Stimulated activated CD8-positive, alpha-beta memory T cell treated with anti-CD3 and anti-CD28 coated beads, Interleukin-12 subunit alpha, Interleukin-12 subunit beta, amount 100 ng/mL, for 4 hours (primary cell): ENCODE data around the gene SPTSSA.
"Not testable (repeated sequence)": the region's sequence is repeated elsewhere in the genome, so short reads cannot be mapped to it uniquely, and the experiment has no call there.

Source experiments
- DNase-seq: peaks from one replicate; pipeline ENCODE4 v3.0.0-alpha.2; 2020; ENCODE audit warnings: low read depth

The SPTSSA gene, protein sequence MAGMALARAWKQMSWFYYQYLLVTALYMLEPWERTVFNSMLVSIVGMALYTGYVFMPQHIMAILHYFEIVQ

GRCh38 chr14:34462132-34462893 is at the start of gene SPTSSA:
Gene SPTSSA (minus strand): TSS chr14:34462240. CDS start chr14:34462207, 33 bp downstream.
- DNase-seq, result peak; percentile 85

DNA sequence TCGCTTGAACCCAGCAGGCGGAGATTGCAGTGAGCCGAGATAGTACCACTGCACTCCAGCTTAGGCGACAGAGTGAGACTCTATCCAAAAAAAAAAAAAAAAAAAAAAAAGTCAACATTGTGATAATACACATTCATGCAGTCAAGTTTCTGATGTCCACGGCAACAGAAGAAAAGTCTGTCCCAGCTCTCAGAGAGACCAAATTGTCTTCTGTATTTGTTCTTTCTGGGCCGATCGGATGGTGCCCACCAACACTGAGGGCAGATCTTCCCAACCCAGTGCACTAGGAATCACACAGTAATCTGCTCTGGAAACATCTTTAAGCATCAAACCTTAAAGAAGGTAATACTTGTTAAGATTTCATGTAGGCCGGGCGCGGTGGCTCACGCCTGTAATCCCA is 45.8 kb upstream of the SPTSSA start:
- no peak for DNase-seq

DNA sequence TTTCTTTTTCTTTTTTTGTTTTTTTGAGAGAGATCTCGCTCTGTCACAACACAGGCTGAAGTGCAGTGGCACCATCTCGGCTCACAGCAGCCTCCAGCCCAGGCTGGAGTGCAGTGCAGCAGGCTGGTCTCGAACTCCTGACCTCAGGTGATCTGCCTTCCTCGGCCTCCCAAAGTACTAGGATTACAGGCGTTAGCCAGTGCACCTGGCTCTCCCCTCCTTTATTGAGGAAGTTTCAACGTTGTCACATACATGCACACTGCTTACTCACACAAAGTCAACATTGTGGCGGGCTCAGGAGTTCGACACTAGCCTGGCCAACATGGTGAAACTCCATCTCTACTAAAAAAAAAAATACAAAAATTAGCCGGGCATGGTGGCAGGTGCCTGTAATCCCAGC is 45.4 kb upstream of the SPTSSA start:
- no peak for DNase-seq

- DNase-seq, result not testable (repeated sequence)
Measured at GRCh38 chr14:34505124-34505491, 43.1 kb upstream of the SPTSSA start.

DNA sequence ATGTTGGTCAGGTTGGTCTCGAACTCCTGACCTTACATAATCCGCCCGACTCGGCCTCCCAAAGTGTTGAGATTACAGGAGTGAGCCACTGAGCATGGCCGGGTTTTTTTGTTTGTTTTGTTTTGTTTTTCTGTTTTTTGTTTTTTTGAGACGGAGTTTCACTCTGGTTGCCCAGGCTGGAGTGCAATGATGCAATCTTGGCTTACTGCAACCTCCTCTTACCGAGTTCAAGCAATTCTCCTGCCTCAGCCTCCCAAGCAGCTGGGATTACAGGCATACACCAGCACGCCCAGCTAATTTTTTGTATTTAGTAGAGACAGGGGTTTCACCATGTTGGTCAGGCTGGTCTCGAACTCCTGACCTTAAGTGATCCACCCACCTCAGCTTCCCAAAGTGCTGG is 42.0 kb upstream of the SPTSSA start:
- DNase-seq, result not testable (repeated sequence)

GRCh38 chr14:34502545-34503225 is 40.6 kb upstream of the SPTSSA start:
- no peak for DNase-seq

DNA sequence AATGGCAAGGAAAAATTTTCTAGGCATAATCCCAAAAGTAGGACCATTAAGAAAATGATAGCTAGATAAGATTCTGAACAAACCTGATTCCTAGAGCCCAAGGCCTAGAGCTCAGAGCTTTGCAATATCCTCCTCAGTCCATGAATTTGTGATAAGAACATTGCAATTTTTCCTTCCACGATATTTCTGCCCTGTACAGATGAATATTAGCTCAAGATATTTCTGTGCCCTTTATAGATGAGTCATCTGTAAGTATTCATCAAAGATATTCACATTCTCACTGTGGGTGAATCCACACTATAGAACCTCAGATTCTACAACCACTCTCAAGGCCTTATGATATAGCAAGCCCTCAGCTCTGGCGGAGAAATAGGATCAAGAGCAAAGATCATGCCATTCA is 40.0 kb upstream of the SPTSSA start:
- DNase-seq, result no peak

- DNase-seq, result no peak
Measured at GRCh38 chr14:34501004-34501580, 39.1 kb upstream of the SPTSSA start.

GRCh38 chr14:34498684-34499412 is 36.8 kb upstream of the SPTSSA start:
- no peak for DNase-seq

DNA sequence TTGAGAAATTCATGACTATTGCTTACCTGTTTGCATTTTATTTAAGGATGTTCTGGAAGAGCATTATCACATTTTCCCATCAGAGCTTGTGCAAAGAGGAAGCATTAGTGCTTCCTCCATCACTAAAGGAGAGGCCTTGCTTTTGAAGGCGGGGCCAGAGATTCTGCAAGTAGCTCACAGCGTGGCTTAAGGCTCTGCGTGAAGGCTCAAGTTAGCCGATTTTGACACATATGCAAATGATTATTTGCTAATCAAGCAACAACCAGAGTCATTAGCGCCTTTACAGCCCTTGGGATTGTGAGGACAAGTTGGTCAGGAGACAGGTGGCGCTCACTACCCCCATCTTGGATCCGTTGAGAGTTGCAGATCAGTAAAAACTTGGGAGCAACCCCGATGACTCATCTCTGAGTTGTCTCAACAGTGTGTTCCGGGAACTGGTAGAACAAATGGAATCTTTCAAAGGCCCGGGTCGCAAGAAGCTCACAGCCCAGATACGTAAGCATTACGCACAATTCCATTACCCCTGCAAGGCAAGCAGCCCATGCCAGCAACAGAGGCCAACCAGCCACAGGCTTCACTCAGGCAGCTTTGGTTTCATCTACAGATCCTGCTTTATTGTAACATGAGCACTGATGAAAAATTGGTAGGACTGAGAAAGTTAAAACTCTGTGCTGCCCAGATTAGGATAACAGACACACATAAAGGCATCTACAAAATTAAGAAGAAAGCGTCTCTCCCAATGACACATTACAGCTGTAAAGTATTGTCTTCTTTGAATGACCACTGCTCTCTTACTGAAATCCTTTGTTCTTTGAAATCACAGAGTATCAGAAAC is 34.9 kb upstream of the SPTSSA start:
- DNase-seq, result no peak

DNA sequence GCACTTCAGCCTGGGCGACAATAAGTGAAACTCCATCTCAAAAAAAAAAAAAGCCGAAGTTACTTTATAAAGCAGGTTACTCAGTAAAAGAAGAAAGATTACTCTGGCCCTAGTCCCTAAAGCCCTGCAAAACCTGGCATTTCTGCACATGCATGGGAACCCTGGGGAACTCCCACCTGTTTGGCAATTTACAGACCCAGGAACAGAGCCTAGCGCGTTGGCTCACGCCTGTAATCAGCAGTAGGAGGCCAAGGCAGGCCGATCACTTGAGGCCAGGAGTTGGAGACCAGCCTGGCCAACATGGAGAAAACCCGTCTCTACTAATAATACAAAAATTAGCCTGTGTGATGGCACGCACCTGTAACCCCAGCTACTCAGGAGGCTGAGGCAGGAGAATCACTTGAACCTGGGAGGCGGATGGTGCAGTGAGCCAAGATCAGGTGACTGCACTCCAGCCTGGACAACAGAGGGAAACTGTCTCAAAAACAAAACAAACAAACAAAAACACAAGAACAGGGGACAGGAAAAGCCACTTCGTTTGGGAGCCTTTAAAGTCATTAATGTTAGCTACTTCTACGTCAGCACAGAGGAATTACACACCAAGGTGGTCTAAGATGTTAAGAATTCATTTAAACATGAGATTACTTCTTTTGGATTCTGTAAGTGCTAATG is 34.1 kb upstream of the SPTSSA start:
- no peak for DNase-seq

GRCh38 chr14:34489324-34489723 is 27.3 kb upstream of the SPTSSA start:
- DNase-seq, result no peak

DNA sequence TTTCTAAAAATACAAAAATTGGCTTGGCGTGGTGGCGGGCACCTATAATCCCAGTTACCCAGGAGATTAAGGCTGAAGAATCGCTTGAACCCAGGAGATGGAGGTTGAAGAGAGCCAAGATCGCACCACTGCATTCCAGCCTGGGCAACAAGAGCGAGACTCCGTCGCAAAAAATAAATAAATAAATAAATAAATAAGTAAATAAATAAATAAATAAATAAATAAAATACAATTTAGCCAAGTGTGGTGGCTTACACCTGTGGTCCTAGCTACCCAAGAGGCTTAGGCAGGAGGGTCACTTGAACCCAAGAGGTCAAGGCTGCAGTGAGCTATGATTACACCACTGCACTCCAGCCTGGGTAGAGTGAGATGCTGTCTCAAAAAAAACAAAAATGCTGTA is 26.5 kb upstream of the SPTSSA start:
- no peak for DNase-seq

GRCh38 chr14:34484726-34485125 is 22.7 kb upstream of the SPTSSA start:
- no peak for DNase-seq

DNA sequence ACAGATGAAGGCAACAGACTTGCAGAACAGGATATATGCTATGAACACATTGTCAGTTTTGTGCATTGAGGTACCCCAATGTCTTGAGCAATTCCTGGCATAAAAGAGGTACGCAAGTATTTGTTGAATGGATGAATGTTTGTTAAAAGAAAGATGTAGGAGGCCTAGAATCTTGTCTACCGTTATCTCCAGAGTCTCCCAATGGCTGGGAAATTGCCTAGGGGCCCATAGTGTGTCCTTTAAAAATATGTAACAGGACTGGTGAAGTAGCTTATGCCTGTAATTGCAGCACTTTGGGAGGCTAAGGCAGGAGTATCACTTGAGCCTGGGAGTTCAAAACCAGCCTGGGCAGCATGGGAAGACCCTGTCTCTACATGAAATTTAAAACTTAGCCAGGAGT is 20.4 kb upstream of the SPTSSA start:
- DNase-seq, result no peak

DNA sequence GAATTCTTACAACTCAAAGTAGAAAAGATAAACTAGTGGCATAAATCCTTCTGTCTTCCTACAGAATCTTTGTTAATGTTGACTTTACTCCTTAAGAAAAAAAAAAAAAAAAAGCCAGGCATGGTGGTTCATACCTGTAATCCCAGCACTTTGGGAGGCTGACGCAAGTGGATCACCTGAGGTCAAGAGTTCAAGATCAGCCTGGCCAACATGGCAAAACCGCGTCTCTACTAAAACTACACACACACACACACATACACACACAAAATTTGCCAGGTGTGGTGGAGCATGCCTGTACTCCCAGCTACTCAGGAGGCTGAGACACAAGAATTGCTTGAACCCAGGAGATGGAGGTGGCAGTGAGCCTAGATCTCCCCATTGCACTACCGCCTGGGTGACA is 17.7 kb upstream of the SPTSSA start:
- no peak for DNase-seq

- DNase-seq, result no peak
Measured at GRCh38 chr14:34478261-34478660, 16.2 kb upstream of the SPTSSA start.

DNA sequence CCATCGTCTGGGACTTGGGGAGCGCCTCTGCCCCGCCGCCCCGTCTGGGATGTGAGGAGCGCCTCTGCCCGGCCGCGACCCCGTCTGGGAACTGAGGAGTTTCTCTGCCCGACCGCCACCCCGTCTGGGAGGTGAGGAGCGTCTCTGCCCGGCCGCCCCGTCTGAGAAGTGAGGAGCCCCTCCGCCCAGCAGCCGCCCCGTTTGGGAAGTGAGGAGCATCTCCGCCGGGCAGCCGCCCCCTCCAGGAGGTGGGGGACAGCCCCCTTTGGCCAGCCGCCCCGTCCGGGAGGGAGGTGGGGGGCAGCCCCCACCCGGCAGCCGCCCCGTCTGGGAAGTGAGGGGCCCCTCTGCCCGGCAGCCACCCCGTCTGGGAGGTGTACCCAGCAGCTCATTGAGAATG is 14.0 kb upstream of the SPTSSA start:
- not testable (repeated sequence) for DNase-seq

GRCh38 chr14:34475163-34475562 is 13.1 kb upstream of the SPTSSA start:
- no peak for DNase-seq

DNA sequence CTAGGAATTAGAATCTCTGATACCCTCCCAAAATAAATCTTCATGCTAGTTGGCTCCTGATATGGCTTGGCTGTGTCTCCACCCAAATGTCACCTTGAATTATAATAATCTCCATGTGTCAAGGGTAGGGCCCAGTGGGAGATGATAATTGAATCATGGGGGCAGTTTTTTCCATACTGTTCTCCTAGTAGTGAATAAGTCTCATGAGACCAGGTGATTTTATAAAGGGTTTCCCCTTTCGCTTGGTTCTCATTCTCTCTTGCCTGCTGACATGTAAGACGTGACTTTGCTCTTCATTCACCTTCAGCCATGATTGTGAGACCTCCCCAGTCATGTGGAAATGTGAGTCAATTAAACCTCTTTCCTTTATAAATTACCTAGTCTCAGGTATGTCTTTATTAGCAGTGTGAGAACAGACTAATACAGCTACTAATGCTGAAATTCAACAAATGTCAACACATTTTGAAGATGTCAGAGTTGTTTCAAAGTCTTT is 12.2 kb upstream of the SPTSSA start:
- DNase-seq, result no peak
